Stomach (tissue), 9 donors: ENCODE data around the gene PTPN14. TPM values are rescaled to one million over a fixed set of nuclear protein-coding genes. Genes with fewer than 3 reads are reported as not detected.

ENCODE experiments used
- DNase-seq, 2 donors: peaks; one replicate each; pipeline versions ENCODE4 v3.0.0 to v3.0.0-alpha.2; 2013 to 2019
- H3K27ac ChIP-seq, 5 donors: fragments of 200-600 bp in 4 of 5; sonication (generic) in 4 of 5; one replicate each; pipeline ENCODE4 v1.5.1; 2013 to 2019; ENCODE audit warnings: mild to moderate bottlenecking in 1 of 5, moderate library complexity in 1 of 5
- H3K27me3 ChIP-seq, 3 donors: fragments of 200-600 bp; sonication (generic); one replicate each; pipeline ENCODE4 v1.5.1; 2017 to 2019; ENCODE audit warnings: mixed run types in 1 of 3
- H3K36me3 ChIP-seq, 4 donors: fragments of 200-600 bp; sonication (generic); 1 replicate in 3 of 4; 2 replicates in 1 of 4; pipeline ENCODE4 v1.5.1; 2016 to 2019
- H3K4me1 ChIP-seq, 4 donors: fragments of 200-600 bp; sonication (generic); one replicate each; pipeline ENCODE4 v1.5.1; 2016 to 2019
- H3K4me3 ChIP-seq, 4 donors: fragments of 200-600 bp; sonication (generic) in 3 of 4; one replicate each; pipeline ENCODE4 v1.5.1; 2016 to 2019; ENCODE audit warnings: mild to moderate bottlenecking in 1 of 4
- H3K9me3 ChIP-seq, 4 donors: fragments of 200-600 bp; sonication (generic); one replicate each; pipeline ENCODE4 v1.5.1; 2016 to 2019
- CTCF ChIP-seq, 7 experiments: fragments of 450-650 bp in 4 of 7; fragments of 200-600 bp in 3 of 7; sonication (generic) in 3 of 7; IDR thresholded peaks; one replicate each; pipeline ENCODE4 v1.5.1; 2016 to 2019; ENCODE audit warnings: antibody characterized with exemption in 7 of 7, control low read depth in 2 of 7, mild to moderate bottlenecking in 1 of 7
- EP300 ChIP-seq: sonication (generic); formaldehyde crosslinking; IDR thresholded peaks from one replicate; pipeline ENCODE4 v1.6.1; 2017; ENCODE audit warnings: antibody characterized with exemption
- POLR2A ChIP-seq, 4 donors: fragments of 450-650 bp; IDR thresholded peaks; one replicate each; pipeline ENCODE4 v1.6.1; 2016; ENCODE audit warnings: antibody characterized with exemption in 4 of 4, control low read depth in 2 of 4, mild to moderate bottlenecking in 1 of 4, moderate library complexity in 1 of 4
- POLR2AphosphoS5 ChIP-seq, 3 donors: sonication (generic); formaldehyde crosslinking; IDR thresholded peaks; one replicate each; pipeline ENCODE4 v1.6.1; 2016; ENCODE audit warnings: antibody characterized with exemption in 3 of 3
- WGBS, 5 donors: extraction: QIAGEN DNeasy Blood & Tissue Kit in 3 of 5; methylation state at CpG; one replicate each; pipeline versions ENCODE4 v1.1.5 to v1.1.7; 2013 to 2018; 5-methylcytosine and 5-hydroxymethylcytosine counted together
- intact Hi-C: fragments of 100-400 bp; cut with DNase I; formaldehyde crosslinking; loops from one replicate; pipeline ENCODE4 v1.15.1; 2023; ENCODE audit warnings: low total_unique reads
- polyA plus RNA-seq, 3 donors: library from polyadenylated mRNA; stranded (reverse); fragments of 200-250 nt; gene quantifications; one replicate each; pipeline ENCODE4 v1.2.3, GENCODE V29; 2013
- total RNA-seq, 5 donors: library from RNA; depleted of rRNA; stranded (reverse); fragments of >200 nt; gene quantifications; one replicate each; pipeline versions ENCODE4 v1.1.0 to v1.2.3, GENCODE V29; 2014 to 2016
- donor health status: healthy with polysubstance abuse.
- donor health status: Bipolar disorder and iron deficiency.
- donor health status: healthy.

The PTPN14 gene
- total and polyA plus RNA-seq, 8 donors, result 1.7 to 44.6 (median 9.8) TPM

- Histone ChIP-seq H3K36me3 (peaks cover 0 to 35% (median 21%) of the 10 kb centered on the region in 4 donors), H3K4me1 (peaks cover 0 to 10% (median 4%) of the 10 kb centered on the region in 4 donors), H3K9me3 (peaks cover 0 to 7% (median 0%) of the 10 kb centered on the region in 4 donors), H3K27ac (no peak overlapping the region), H3K27me3 (no peaks in the 10 kb centered on the region), H3K4me3 (no peak overlapping the region)
- TF ChIP-seq POLR2A (IDR thresholded peaks at IDR 0.05) (no peak), EP300 (no peak), POLR2AphosphoS5 (IDR thresholded peaks at IDR 0.05) (no peak), CTCF (IDR thresholded peaks at IDR 0.05) (no peak)
- no peak for DNase-seq
- intact Hi-C loops, result no loop called here
These were observed 208.9 kb downstream of the PTPN14 start for GRCh38 chr1:214342525-214342924.

DNA sequence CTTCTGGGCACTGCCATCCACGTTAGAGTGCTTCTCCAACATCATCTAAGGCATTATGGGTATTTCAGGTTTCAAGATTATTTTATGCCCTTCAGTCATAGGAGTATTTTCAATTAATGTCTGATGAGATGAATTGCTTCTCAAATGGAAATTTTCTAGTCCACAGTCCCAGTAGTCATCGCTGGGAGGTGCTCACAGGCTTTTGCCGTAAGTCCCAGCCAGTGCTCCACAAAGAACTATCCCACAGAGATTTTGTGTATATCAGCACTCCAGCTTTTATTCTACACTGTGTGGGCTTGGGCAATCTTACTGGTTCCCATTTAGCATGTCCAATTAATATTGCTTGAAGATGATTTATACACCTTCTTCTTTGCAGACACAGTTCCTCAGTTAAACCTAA, 209.5 kb downstream of the PTPN14 start:
- WGBS, 5 donors, result 76 to 89% (median 84%) methylated on average over 3 of the region's 3 CpGs
- Histone ChIP-seq H3K36me3 (peaks cover 0 to 31% (median 19%) of the 10 kb centered on the region in 4 donors), H3K4me3 (no peak overlapping the region), H3K4me1 (peaks cover 0 to 14% (median 7%) of the 10 kb centered on the region in 4 donors), H3K27ac (no peak overlapping the region), H3K27me3 (no peaks in the 10 kb centered on the region), H3K9me3 (peaks cover 0 to 7% (median 0%) of the 10 kb centered on the region in 4 donors)
- intact Hi-C loops, result no loop called here
- no peak for DNase-seq
- TF ChIP-seq POLR2AphosphoS5 (IDR thresholded peaks at IDR 0.05), result no peak
- TF ChIP-seq EP300, result no peak
- TF ChIP-seq CTCF (IDR thresholded peaks at IDR 0.05), result no peak
- TF ChIP-seq POLR2A (IDR thresholded peaks at IDR 0.05), result no peak

DNA sequence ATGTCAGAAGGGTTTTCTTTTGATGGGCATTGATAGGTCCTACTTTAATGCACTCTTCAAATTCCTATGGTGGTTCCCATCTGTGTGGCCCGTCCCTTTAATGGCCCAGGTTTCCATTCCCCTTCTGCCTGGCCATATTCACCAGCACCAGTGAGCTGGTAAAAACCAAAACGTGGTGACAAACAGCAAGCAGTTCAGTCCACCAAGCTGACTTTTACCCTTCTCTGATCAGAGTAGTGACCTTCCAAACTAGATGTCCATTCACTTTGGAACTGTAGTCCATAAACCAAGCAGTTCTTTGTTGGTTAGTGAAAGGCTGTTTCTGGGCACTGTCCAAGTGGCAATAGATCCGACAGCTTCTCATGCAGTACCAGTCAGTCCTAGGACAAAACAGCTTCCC, 209.9 kb downstream of the PTPN14 start:
- H3K27me3 ChIP-seq, result no peaks in the 10 kb centered on the region
- no peak for TF ChIP-seq POLR2A (IDR thresholded peaks at IDR 0.05)
- no peak for TF ChIP-seq CTCF (IDR thresholded peaks at IDR 0.05)
- no peak for TF ChIP-seq POLR2AphosphoS5 (IDR thresholded peaks at IDR 0.05)
- TF ChIP-seq EP300, result no peak
- peaks cover 0 to 26% (median 16%) of the 10 kb centered on the region in 4 donors for H3K36me3 ChIP-seq
- peaks cover 0 to 14% (median 7%) of the 10 kb centered on the region in 4 donors for H3K4me1 ChIP-seq
- H3K4me3 ChIP-seq, result no peak overlapping the region
- DNase-seq, result no peak
- intact Hi-C loops, result no loop called here
- 82 to 86% (median 83%) methylated on average over 3 of the region's 3 CpGs for WGBS, 5 donors
- H3K9me3 ChIP-seq, result peaks cover 0 to 7% (median 0%) of the 10 kb centered on the region in 4 donors
- no peak overlapping the region for H3K27ac ChIP-seq

- Histone ChIP-seq H3K9me3 (no peaks in the 10 kb centered on the region), H3K36me3 (peaks cover 0 to 17% (median 11%) of the 10 kb centered on the region in 4 donors), H3K4me1 (peaks cover 2 to 17% (median 10%) of the 10 kb centered on the region in 4 donors), H3K27me3 (no peaks in the 10 kb centered on the region), H3K4me3 (no peak overlapping the region), H3K27ac (no peak overlapping the region)
- no peak for TF ChIP-seq POLR2A (IDR thresholded peaks at IDR 0.05)
- no peak for TF ChIP-seq CTCF (IDR thresholded peaks at IDR 0.05)
- TF ChIP-seq EP300, result no peak
- no peak for TF ChIP-seq POLR2AphosphoS5 (IDR thresholded peaks at IDR 0.05)
- peak in 1 of 2 donors; percentile 20 for DNase-seq
- intact Hi-C loops, result no loop called here
- WGBS, 5 donors, result 56 to 85% (median 77%) methylated on average over 4 of the region's 4 CpGs
These were observed 213.2 kb downstream of the PTPN14 start for GRCh38 chr1:214338212-214338611.
